GM19099 (cell line): ENCODE measurements around the gene ADCY10.

ENCODE experiments used
- POLR2A ChIP-seq: IDR thresholded peaks from 3 replicates; pipeline ENCODE4 v1.6.1; 2011; ENCODE audit warnings: low read depth; ENCODE audit not compliant: insufficient read length; ENCODE audit errors: extremely low read depth

Gene ADCY10

DNA sequence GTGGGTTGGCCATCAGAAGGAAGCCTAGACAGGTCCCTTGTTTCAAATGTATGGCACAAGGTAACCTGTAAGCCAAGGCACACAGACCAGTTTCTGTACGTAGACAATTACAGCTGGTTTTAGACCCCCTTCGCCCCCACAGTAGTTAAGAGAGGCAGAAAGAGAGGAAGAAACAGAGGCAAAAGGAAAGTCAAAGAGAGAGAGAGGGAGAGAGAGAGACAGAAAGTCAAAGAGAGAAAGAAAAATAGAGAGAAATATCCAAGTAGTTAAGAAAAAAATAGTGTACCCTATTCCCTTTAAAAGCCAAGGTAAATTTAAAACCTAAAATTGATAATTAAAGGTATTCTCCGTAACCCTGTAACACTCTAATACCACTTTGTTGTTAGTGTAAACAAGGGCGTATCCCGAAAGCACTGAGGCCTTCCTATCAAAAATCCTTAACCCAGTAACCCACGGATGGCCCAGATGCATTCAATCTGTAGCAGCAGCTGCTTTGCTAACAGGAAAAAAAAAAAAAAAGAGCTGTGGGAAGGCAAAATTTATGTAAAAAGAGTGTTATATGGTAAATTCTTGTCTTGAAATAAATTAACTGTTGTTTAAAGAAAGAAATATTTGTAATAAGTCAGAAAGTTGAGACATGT, 49.4 kb downstream of the ADCY10 start:
- no peak for TF ChIP-seq POLR2A

DNA sequence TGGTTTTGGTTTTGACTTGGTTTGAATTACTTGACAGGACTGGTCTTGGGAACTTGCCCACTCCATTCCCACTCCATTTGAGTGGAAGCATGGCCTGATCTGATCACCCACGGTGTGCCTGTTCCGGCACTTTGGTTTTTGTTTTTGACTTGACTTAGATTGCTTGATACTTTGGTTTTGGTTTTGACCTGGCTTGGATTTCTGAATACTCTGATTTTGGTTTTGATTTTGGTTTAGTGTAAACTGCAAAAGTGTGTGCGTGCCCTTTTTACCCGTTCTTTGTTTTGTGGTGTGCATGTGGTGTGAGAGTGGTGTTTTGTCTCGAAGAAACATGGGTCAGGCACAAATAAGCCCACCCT, 50.0 kb downstream of the ADCY10 start:
- TF ChIP-seq POLR2A: no peak

DNA sequence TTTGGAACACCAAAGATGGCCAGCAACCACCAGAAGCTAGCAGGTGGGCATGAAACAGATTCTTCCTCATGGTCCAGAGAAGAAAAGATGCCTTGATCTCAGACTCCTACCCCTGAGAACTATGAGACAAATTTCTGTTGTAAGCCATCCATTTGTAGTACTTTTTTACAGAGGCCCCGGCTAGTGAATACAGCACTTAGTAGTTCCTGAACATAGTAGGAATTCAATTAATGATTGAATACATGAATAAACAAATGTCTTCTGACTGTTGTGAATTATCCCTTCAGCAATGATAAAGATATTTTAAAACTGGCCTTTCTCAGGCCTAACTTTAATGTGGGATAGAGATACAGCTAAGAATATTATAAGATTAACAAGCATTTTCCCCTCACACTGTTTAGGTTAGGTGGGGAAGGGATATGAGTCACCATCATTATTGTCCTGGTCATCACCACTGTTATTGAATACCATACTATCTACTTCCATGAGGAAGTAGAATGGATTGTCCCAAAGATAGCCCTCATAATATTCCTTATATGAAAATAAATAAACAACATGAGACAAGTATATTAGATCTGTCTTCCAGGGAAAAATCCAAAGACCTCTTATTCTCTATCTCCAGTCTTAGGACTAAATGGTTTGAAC, 51.4 kb downstream of the ADCY10 start:
- no peak for TF ChIP-seq POLR2A

DNA sequence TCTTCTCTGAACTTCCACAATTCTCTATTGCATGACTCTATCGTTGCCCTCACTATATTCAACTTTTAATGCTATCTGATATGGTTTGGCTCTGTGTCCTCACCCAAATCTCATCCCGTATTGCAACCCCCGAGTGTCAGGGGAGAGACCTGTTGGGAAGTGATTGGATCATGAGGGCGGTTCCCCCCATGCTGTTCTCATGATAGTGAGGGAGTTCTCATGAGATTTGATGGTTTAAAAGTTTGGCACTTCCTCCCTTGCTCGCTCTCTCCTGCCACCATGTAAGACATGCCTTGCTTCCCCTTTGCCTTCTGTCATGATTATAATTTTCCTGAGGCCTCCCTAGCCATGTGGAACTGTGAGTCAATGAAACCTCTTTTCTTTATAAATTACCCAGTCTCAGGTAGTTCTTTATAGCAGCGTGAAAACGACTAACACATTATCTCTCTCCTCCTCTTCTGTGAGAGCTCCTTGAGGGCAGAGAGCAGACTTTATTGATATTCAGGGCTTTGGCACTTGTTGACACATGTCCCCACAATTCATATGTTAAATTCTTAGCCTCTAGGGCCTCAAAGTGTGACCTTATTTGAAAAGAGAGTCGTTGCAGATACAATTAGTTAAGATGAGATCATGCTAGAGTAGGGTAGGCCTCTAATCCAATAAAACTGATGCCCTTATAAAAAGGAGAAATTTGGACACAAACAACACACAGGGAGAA, 52.1 kb downstream of the ADCY10 start:
- no peak for TF ChIP-seq POLR2A

DNA sequence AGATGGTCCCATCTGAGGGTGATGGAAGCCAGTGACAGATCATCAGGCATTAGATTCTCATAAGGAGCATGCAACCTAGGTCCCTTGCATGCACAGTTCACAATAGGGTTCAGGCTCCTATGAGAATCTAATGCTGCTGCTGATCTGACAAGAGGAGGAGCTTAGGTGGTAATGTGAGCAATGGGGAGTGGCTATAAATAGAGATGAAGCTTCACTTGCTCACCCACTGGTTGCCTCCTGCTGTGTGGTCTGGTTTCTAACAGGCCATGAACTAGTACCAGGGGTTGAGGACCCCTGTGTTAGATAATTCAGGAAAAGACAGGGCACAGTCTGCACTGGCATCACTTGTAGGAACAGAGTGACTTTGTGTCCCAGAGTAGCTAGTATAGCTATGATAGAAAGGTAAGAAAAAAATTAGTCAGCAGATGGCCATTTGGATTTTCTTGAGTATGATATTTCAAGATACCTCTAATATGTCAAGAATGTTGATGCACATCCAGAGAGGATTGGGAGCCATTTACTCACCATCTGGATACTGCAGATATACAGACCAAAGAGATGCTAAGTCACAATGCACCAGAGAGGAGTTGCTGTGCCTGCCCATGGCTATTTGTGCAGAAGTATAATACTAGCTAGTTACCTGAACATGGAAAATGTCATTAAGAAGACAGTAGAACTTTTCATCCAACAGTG, 53.6 kb downstream of the ADCY10 start:
- no peak for TF ChIP-seq POLR2A

DNA sequence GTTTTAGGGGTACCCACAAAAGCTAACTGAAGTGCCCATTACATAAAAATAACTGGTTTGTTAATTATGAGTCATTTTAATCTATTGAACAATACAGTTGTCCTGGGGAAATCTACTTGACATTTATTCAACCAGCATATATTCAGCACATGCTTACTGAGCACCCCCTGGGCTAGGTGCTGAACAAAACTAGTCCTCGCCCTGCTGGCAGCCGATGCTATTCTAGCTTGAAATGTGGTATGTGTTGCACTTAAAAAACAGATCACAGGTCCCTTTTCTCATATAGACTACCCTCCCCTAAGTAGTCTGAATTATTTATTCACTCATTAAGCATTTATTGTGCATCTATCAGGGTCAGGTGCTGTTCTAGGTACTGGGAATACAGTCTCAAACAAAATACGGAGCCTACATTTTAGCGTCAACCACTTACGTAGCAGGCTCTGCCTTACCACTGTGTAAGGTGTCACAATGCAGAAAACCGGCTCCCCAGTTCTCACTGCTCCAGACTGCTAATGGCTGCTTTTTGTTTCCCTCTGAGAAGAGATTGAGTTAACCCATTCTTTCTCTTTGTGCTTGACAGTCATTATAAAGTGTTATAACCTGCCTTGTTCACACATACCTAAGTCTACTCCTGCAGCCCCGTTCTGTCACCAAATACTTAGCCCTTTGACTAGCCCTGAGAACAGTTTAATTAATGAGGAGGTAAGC, 57.1 kb downstream of the ADCY10 start:
- no peak for TF ChIP-seq POLR2A

DNA sequence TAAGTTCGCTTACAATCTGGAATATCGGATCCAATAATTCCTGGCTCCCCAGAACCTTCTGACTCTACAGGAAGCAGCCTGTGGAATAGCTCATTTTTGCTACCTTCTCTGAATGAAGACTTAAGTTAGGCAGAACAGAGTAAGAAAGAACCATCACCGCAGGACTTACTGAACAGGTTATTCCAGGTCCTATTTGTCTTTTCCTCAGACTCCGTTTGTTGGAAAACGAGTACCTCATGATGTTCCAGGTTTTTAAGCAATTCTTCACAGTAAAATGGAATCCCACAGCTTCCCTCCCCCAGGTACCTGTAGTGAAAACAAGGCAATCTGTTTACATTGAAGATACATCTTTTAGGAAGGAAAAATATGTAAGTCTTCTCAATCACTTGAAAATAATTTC, 59.8 kb downstream of the ADCY10 start:
- no peak for TF ChIP-seq POLR2A

DNA sequence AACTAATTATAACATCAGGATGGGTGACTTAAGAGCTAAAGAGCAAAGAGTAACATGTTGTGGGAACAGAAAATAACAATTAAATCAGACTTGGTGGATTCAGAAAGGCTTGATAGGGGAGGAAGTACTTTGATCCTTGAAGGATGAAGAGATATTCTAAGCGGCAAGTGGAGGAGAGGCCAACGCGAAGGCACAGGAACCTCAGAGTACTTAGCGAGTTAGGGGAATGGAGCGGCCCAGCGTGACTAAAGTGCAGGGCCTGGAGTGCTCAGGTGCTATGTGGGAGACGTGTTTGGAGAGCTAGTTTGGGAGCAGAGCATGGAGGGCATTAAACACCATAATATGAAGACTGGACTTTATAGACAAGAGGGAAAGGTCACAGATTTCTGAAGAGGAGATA, 64.3 kb downstream of the ADCY10 start:
- no peak for TF ChIP-seq POLR2A

DNA sequence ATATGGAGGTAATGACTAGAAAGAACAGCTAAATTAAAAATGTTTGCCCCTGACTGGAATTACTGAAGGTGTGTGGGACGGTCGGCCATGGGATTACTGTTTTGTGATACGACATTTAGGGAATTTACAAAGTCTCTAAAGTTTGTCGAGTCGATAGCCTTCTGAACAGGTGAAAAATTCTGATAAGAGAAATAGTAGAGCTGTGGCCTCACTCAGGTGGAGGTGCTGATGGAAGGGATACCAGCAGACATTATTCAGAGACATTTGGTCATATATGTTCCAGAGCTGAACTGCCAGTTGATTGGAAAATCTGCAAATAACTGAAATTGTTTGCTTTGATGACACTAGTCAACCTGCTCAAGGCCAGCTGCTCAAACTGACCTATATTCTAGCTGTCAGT, 71.1 kb downstream of the ADCY10 start:
- TF ChIP-seq POLR2A: no peak

DNA sequence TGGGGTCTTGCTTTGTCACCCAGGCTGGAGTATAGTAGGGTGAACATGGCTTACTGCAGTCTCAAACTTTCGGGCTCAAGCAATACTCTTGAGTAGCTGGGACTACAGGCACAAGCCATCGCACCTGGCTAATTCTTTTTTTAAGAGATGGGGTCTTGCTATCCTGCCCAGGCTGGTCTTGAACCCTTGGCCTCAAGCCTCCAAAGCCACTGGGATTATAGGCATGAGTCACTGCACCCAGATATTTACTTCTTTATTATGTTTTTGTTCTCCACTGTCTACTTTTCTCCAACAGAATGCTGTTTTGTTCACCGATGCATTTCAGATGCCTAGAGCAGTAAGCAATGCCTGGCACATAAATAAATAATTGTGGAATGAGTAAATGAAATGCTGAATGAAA, 72.4 kb downstream of the ADCY10 start:
- TF ChIP-seq POLR2A: no peak

DNA sequence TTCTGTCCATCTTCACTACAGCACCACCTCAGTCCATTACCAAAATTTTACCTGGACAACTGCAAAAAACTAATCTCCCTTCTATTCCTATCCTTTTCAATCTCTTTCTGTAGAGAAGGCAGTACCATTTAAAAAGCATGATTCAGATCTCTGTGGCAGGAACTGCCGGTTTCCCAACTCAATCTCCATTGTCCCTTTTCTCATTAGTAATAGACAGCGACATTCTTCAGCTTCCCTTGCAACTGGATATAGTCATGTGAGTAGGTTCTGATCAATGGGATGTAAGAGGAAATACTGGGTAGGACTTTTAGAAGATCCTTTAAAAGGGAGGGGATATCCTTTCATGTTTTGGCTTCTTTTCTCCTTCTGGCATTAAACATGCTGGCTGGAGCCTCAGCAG, 74.9 kb downstream of the ADCY10 start:
- no peak for TF ChIP-seq POLR2A

DNA sequence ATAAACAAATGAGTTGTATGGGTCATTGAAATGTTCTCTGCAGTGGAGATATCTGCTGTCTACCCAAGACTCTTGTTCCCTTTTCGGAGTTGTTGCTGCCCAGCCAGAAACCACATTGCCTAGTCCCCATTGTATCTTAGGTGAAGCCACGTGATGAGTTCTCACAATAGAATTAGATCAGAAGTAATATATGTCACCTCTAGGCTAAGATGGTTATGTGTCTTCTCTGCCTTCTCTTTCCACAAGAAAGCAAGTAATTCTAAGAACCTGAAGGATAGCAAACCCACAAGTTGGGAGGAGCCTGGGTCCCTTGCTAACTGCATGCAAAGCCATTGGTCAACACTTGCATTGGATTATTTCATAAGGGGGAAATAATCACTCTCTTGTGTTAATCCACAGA, 76.6 kb downstream of the ADCY10 start:
- no peak for TF ChIP-seq POLR2A

DNA sequence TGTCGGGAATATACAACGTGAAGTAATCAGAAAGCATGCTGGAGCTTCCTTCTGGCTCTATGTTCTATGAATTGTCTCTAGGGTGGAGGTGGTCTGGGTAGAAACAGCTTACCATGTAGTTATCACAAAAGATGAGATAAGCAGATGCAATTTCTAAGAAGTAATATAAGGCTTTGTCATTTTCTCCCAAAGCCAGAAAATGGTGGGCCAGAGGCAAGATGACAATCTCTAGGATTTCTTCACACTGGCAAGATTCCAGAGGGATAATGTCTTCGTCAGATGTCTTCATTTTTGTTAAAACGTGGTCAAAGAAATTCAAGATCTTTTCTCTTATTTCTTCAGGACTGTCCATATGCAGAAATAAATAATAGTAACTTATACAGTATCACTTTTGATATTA, 77.7 kb downstream of the ADCY10 start:
- TF ChIP-seq POLR2A: no peak

DNA sequence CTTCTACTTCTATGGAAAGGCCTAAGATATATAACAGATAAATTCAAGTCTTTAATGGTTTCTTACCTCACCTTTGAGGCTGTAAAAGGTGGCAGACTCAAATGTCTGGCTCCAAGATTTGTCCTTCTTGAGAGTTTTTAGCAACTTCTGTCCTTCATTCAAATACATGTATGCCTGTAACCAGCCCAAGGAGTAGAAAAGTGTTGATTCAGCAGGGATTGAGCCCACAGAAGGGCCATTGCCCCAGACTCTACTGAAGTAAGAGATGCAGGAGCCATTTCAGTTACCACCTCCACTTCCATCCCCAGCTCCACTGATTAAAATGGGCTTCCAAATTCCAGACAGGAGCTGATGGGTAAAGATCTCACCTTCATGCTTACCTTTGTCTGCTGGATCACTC, 80.0 kb downstream of the ADCY10 start:
- no peak for TF ChIP-seq POLR2A

DNA sequence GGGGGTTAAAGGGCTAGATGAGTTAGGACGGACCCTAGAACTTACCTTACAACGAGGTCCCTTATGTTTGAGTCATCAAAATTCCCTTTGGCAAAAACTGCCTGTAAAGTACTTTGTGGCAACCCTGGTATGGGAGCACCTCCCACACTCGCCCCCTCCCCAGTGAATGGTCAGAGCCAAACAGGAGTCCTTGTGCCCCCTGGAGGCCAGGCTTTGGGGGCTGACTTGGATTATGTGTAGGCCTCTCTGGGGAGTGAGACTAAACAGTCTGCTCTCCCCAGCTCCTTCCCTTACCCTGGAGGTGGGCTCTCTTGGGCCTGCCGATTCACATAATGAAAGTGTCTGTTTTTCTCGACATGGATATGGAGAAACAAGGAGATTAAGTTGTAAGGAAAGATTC, 81.2 kb downstream of the ADCY10 start:
- TF ChIP-seq POLR2A: no peak

DNA sequence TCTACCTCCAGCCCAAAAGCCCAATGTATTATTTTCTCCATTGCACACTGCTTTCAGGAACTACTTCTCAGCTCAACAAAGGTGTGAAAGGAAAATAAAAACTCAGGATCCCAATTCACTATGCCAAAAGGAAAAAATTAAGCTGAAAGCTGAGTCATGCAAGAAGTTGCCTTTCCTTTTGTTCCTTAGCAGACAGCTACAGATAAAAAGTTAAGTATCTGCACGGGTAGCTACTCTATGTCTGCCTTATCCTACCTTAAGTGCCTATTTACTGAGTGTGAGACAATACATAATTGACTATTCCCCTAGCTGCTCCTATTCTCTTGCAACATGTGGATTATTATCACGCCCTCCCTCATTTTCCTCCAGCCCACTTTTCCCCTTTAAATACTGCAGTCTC, 84.1 kb downstream of the ADCY10 start:
- TF ChIP-seq POLR2A: no peak

DNA sequence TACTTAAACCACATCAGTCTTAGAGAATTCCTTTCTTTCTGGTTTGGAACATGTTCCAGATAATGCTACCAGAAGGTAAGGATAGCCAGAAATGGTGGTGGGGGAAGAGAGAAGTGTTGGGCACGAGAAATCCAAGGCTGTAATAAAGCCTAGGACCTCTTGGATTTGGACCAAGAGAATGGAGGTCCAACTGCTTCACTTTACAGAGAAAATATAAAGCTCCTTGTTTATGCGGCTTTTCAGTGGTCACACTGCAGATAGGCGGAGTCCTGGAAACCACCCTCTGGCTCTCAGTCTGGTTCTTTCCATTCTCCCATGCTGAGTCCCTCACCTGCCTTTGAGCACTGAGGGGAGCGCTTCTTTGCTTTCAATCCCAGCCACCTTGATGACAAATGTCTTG, 87.8 kb downstream of the ADCY10 start:
- TF ChIP-seq POLR2A: no peak
